Activated T-cell treated with anti-CD3 and anti-CD28 coated beads for 24 hours (primary cell): ENCODE results near the gene HECTD4.
A peak's percentile ranks its signal among the peaks of the same experiment; 100 is the strongest.

Source experiments
- DNase-seq: peaks from one replicate; pipeline ENCODE4 v3.0.0-alpha.2; 2020; ENCODE audit warnings: low read depth

Gene HECTD4

DNA sequence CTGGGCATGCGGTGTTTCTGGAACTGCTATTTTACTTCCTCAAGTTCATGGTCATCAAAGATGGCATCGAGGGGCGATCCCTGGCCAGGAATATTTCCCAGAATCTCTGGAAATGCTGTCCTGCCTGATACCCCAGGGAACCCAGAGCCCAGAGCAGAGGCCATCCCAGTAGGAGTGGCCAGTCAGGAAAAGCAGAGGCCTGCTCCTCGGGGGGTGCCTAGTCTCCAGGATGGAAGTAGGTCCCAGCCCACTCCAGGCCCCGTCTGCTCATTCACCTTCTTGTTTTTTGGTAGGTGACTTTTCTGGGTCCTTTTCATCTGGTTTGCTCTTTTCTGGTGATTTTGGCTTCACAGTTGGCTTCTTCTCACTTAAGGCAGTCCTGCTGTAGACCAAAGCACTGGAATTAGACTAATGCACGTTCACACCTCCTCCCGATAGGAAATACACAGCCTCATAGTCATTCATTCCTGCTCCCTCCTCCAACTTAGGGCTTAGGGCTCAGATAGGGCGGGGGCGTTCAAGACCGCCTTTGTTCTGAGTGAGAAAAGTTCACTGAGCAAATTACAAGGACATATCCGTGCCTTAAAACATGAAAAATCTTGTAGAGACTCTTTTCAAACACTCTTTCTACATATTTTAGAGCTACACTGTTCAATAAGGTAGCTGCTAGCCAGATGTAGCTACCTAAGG lies 205.8 kb downstream of the HECTD4 start:
- no peak for DNase-seq

DNA sequence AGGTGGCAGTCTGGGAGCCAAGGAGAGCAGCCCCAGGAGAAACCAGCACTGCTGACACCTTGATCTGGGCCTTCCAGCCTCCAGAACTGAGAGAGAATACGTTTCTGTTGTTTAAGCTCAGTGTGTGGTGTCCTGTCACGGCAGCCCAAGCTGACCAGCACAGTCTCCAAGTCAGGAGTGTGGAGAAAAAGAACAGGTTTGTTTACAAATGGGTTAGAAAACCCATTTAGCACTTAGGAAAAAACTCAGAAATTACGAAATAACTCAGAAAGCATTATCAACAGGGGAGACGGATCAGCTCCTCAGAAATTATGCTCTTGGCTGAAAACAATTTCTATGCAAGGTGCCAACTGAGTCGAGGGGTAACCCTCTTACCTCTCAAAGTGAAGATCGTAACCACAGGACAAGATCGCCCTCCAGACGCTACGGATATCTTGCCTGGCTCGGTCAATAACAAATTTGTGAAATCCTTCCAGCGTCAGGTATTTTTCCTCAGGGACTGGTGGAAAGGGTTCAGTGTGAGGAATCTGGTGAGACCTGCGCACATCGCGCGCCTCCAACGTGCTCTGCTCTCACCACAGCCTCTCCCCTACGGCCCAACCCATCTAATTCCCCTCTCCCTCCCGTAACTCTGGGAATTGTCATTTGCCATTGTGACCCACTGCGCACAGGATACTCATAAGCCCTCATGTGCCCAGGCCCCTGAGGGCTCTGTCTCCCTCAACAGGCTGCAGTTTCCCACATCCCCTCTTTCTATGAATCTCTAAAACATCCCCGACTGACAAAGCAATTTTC lies 206.7 kb downstream of the HECTD4 start:
- DNase-seq, result no peak

DNA sequence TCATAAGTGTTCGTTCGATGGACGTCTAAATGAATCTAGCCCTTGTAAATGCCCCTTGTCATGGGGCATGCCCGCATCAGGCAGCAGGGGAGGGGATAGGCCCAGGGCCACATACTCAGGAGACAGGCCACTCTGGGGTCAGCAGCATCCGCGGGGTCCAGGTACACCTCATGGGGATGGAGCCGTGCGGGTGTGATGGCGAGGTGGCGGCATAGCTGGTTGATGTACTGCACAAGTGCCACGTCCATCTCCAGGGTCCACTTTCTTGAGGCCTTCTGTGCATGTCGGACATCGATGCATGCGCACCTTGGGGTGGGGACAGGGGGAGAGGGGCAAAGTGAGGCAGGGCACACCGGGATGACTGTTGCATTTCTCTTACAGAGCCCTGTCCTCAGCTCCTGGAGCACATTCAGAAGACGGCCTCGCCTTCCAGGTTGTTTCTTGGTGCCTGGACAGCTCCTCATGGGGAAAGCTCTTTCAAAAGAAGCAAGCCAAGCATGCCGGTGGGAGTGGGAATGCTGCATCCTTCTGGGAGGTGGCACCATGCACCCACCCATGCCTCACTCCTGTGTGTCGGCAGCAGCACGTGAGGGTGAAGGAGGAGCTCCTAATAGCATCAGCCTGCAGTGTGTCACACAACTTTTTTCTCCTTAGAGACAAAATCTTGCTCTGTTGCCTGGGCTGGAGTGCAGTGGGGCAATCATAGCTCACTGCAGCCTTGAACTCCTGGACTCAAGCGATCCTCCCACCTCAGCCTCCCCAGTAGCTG lies 209.5 kb downstream of the HECTD4 start:
- DNase-seq, result no peak

DNA sequence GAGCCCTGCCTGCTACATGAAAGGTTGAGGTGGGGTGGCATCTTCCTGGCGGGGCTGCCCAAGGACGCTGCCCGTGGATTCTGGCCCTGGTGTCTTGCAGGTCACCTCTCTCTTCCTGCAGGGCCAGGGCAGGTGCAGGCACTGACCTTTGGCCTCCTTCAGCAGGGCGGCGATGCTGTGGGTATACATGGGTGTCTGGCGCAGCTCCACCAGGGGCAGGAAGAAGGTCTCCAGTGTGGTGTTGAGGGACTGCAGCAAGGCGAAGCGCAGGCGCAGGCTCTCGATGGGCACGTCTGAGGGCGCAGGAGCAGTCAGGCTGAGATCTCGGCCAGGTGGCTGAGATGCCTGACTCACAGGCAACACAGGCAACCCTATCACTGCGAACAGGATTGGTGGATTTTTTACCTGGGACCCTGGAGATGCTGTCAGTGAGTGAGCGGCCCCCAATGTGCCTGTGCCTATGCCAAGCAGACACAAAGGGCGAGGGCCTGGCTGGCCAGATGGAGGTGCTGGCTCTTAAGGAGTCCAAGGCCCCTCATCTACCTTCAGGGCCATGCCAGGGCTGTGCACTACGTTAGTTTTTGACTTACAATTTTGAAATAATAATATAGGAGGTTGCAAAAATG lies 211.1 kb downstream of the HECTD4 start:
- no peak for DNase-seq

DNA sequence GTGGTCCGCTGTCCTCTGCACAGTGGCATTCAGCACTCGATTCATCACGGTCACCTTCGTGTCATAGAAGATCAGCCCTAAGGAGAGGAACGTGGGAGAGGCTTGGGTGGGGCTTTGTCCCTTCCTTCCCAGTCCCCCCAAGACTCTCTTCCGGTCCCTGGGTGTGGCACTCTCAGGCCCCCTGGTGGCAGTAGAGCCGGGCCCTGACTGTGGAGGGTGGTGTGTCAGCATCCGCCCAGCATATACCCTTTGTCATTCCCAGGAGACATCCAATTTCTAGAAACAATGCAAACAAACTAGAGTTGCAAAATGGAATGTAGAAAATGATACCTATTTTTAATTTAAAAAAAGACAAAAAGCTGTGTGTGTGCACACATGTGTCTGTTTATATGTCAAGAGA lies 211.9 kb downstream of the HECTD4 start:
- peak; percentile 7 for DNase-seq

DNA sequence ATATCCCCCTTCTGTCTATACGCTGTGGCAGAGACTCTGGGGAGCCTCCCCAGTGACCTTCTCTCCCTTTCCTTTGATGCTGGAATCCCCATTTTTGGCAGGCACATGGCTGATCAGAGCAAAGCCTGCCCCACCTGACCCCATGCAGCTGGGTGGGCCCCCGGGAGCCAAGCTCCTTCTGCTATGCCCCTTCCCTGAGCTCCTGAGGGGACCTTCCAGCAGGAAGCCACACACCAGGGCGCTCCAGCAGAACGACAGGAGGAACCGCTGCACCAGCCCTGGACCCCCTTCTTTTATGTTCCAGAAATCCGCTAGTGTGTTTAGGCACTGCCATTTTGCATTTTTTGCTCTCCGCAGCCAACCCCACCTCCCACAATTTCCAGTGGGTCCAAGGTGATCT lies 212.3 kb downstream of the HECTD4 start:
- DNase-seq, result no peak

DNA sequence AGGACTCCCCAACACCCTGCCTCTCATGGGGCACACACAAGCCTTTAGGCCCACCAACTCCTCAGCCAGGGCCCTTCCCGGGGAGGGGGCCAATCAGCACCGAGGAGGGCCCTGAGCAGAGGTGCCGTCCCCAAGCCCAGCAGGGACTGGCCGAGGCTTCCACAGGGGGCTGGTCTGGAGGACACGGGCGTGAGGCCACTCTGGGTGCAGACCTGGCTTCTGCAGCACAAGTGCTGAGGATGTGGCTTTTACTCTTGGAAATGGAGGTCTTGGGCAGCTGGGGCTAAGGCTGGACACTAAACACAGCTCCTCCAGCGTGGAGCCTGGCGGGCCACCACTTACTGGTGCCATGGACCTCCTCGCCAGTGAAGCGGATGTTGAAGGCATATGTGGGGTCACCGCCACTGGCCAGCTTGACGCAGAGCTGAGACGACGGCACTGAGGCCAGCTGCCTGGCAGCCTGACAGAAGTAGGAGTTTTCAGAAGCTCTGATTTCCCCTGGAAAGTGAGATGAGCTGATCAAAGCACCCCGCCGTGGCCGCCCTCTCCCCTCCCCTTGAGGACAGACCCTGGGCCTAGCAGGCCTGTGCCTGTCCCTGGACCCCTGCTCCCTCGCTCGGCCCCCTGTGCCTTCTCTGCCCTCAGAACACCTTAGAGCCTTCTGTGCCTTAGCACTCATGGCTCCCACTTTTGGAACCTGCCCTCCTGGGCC lies 212.9 kb downstream of the HECTD4 start:
- DNase-seq, result no peak

DNA sequence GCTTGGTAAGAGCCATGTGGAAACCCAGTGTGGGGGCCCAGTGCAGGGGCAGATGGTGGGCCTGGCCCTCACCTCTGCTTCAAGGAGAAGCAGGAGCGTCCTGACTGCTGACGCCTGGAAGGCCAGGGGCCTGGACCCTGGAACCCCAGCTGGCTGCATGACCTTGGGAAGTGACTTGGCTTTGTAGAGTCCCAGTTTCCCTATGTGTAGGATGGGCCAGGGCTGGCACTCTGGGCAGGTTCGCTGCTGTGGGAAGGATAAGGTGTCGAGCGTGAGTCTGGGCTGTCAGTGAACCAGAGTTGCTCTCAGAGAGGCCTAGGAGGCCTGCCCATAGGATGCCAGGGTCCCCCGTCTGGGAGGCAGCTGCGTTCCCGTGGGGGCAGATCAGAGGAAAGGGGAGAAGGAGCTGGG lies 213.7 kb downstream of the HECTD4 start:
- no peak for DNase-seq

DNA sequence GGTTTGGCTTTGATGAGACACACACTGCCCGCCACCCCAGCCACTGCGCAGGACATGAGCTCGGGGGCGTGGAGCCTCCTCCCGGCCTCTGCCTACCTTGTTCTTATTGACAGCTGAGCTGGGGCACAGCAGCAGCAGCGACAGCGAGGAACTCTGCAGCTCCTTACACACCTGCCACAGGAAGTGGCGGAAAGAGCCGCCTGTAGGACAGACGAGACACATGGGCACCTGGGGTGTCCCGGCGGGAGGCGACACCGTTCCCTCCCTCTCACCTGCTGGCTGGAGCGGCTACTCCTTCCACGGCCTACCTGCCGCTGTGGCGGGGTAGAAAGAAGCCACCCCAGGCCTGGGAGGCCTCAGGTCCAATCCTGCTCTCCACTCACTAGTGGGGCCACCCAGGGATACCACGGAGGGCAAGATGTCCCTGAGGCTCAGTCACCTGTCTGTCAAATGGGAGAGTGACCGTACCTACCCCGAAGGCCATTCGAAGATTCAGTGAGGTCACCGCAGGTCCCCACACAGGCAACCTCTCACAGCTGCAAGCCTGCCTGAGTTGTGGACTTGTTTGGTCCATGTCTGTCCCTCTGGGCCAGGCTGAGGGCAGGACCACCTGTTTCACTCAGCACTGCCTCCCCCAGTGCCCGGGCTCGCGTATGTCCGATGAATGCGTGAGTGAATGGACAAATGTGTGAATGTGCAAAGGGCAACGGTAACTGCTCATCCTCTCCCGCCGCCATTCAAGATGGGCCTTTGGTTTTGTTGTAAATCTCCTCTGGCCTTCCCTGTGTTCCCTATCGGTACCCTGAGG lies 214.3 kb downstream of the HECTD4 start:
- no peak for DNase-seq

DNA sequence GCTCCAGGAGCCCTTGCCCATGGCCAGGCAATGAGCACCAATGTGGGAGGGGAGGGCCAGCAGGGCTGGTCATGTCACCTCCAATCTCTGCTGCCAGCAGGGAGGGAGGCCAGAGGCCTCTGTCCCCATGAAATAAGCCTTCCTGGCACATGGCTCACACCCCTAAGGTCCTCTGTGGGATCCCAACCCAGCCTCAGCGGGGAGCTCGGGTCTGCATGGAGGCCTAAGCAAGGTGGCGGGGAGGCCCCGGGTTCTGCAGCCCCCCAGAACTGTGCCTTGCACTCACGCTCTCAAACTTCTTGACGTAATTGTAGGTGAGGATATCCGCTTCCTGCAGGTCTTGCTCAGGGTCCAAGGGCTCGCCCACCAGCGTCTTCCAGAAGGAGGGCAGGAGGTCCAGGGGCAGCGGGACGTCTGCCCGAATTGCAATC lies 215.2 kb downstream of the HECTD4 start:
- no peak for DNase-seq

DNA sequence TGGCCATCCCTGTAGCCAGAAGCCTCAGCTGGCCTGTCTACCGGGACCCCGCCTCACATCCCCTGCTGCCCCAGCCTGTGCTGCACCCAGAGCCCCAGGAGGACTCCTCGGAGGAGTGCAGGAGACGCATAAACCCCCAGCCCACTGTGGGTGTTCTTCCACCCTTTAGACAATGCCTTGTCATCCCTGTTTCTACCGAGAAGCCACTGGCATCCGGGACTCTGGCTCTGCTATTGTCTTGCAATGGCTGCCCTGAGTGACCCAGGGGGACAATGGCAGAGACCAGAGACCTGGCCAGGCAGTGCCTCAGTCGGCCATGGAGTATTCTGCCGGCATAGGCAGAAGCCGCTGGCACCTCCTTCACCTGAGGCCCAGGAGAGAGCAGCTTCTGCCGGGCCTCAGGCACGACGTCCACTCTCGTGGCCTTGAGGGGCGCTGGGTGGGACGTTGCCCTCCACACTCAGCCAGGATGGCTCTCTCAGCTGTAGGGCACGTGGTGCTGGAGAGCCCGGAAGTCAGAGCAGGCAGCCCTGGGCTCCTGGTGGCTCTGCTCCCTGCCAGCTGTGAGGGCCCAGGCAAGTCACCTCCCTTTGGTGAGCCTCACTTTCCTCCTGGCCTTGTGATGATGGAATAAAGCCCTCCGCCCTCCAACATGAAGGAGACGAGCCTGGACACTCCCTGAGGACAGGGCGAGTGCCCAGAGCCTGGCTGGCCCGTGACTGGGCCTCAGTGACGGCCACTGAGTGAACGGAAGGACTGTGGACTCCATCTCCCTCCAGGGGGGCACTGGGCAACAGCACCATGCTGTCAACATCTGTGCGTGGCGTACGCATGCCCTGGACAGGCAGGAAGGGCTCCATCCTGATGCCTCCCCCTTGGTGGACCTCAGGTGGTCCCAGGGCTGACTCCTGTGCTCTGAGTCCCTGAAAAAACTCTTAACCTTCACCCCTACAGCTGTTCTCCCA lies 215.9 kb downstream of the HECTD4 start:
- no peak for DNase-seq

DNA sequence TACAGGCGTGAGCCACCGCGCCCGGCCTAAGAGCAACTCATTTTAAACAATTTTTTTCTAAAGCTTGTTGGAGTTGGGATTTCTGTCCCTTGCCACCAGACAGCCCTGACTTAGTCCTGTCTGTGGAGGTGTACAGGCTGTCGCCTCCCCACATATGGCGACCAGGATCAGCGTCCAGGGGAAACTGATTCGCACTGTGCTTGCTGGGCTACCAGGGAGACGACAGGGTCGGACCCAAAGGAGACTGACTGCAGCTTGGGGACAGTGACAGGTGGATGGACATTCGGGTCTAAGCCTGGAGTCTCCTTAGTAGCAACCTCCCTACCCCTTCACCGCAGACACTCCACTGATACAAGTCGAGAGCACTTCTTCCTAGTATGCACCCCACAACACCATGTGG lies 216.6 kb downstream of the HECTD4 start:
- no peak for DNase-seq

DNA sequence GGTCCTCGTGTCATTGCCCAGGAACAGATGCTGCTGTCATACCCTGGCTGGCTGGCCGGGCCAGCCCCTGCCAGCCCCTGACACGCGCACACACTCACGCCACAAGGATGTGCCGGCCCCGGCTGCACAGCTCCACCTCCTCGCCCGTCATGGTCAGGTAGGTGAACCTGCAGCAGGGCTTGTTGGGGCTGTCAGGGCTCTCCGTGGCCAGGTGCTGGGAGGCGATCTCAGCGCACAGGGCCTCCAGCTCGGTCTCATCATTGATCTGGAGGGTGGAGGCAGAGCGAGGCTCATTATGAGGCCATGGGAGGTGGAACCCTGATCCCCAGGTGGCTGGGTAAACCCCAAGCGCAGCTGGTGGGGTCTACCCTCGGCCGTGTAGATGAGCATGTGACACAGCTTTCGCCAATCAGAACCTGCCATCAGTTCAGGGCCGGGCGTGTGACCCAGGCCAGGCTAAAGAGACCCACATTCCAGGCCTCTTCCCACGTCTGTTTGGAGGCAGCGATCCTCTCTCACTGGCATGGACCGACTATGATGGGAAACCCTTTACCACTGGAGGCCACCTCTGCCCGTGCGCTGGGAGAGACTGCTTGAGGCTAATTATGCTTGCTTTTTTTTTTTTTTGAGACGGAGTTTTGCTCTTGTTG lies 218.1 kb downstream of the HECTD4 start:
- DNase-seq, result no peak

DNA sequence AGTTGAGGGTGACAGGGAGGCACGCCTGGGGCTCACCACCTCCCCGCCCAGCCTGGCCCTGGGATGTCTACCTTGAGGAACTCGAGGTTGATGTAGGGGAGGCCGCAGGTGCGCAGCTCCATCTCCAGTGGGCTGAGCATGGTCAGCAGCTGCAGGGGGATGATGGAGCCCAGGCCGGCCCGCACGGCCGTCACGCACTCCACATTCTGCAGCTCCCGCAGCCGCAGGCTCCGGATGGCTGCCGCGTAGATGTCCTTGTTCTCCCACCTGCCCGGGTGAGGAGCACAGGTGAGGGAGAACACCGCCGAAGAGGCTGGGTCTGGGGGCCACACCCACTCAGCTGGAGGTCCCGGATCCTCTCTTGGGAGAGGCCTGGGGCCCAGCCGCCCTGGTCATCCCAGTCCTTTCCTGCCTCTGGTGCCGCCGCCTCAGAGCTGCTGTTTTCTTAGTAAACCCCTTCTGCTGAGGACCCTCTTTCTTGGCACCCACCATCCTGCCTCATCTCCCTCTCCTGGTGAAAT lies 218.7 kb downstream of the HECTD4 start:
- no peak for DNase-seq

DNA sequence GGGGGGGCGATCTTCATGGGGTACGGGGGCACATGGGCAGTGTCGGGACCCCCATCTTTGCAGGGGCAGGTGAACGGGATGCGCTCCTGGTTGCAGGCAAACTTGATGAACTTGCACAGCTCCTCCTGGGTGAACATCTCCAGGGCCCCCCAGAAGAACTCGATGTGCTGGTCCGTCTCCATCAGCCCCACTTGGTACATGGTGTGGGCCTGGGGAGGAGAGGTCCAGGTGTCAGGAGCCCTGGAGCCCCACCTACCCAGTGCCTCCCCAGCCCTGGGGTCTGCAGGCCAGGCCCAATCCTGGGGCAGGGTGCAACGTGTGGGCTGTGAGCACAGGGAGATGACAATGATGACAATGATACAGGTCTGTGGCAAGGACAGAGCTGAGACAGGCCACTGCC lies 219.2 kb downstream of the HECTD4 start:
- no peak for DNase-seq

DNA sequence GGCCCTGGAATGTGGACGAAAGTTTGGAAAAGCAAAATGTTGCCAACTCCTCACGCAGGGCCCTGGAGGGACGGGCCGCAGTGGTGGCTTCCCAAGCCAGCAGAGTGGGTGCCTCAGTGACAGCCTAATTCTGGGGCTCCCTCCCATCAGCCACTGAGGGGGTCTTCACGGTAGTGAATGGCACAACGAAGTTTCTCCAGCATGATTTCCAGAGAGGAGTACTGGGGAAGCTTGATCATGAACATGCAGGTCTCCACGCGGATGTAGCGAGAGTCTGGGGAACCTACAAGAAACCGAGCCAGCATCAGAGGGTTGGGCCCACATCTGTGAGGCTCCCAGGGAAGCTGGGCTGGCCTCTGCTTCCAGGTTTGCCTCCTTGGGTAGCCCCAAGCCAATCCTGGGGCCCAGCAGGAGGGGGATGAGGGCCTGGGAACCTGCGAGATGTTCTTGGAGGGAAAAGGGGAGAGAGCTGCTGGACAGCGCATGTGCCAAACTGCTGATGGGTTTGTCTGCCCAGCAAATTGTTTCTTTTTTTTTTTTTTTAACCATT lies 219.9 kb downstream of the HECTD4 start:
- no peak for DNase-seq

DNA sequence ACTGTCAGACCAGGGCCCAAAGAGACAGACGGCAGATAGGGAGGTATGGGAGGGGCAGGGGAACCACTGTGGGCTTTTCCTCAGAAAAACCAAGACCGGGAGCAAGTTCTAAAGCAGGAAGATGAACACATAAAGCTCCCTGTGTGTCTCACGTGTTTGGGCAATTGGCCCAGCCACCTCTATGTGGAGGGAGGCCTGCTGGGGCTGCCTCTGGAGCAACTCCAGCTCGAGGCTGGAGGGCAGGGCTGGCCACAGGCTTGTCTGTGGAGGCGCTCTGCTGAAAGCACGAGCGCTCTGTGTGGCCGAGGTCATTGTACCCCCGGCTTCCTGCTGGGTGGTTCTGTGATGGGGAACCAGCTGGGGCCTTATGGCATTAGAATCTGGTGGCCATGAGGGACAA lies 220.5 kb downstream of the HECTD4 start:
- DNase-seq, result no peak

DNA sequence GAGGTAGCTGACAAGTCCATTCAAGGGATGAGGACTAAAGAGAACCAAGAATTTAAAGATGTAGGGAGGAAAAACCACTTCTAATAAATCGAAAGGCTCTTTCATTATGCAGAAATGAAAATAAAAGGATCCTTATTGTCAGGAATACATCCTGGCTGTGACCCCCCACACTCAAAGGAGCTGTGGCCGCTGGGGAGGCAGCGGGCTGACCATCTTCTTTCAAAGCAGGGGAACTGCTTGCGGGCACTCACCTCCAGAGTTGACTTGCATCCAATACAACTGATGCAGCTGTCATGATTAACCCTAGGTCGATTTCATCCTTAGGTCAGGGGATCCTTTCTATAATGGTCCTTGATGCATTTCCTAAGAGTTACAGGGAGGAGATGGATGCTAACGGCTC lies 221.6 kb downstream of the HECTD4 start:
- no peak for DNase-seq

DNA sequence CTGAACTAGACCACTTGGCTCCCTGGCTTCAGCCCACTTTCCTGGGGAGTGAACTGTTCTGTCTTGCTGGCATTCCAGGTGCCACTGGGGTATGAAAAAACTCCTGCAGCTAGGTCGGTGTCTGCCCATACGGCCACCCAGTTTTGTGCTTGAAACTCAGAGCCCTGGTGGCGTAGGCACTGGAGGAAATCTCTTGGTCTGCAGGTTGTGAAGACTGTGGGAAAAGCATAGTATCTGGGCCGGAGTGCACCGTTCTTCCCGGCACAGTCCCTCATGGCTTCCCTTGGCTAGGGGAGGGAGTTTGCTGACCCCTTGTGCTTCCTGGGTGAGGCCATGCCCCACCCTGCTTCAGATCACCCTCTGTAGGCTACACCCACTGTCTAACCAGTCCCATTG lies 223.1 kb downstream of the HECTD4 start:
- no peak for DNase-seq
